ENCODE results near the gene CFAP97D1. TPM values are rescaled to one million over a fixed set of nuclear protein-coding genes. Genes with fewer than 3 reads are reported as not detected.

The CFAP97D1 gene
- total and polyA plus RNA-seq, 8 donors: 0.06 TPM; not detected in 7

DNA sequence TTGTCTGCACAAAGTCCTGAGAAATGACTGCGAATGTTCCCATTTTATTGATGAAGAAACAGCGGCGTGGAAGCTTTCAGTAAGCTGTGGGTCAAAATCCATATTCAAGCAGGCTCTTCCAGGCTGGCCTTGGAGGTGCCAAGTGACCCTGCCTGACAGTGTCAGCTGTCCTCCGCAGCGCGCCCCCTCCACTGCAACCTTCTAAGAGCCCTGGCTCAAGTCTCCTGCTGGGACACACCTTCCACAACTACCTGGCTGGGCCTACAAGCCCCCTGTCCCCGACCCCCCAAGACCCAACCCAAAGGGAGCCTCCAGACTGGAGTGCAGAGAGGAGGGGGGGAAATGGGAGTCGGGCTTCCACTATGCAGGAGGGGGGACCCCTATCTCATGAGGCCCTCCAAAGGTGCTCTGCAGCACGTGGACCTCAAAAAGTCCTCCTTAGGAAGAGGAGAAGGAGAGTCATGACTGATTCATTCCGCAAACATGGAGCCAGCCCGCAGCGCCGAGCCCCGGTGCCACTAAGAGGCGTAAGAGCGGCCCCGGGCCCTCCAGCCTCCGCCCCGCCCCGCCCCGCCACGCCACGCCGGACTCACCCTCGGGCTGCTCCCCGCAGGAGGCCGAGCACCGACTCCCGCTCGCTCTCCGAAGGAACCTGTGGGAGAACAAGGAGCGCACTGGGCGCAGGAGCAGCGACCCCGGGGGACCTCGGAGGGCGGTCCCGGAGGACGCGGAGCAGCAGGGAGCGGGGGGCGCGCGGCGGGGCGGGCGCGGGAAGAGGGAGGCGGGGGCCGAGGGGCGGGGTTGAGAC, 52.1 kb downstream of the CFAP97D1 start:
- Histone ChIP-seq H3K4me1 (peaks cover 0 to 9% (median 0%) of the 10 kb centered on the region in 3 donors), H3K36me3 (no peaks in the 10 kb centered on the region), H3K9me3 (no peaks in the 10 kb centered on the region), H3K27ac (peak overlapping the region; percentile 48 to 77 (median 66)), H3K27me3 (no peaks in the 10 kb centered on the region), H3K4me3 (peak overlapping the region; percentile 37 to 82 (median 74))
- DNase-seq (peak; percentile 29 to 82 (median 64)), FAIRE-seq (no peak), ATAC-seq (peak; percentile 63 to 75 (median 71))
- intact Hi-C loops (cut with DNase I): no loop called here
- WGBS, 2 donors: 7 to 10% methylated on average over 33 to 51 of the region's 51 CpGs
- TF ChIP-seq, protein P1, sequence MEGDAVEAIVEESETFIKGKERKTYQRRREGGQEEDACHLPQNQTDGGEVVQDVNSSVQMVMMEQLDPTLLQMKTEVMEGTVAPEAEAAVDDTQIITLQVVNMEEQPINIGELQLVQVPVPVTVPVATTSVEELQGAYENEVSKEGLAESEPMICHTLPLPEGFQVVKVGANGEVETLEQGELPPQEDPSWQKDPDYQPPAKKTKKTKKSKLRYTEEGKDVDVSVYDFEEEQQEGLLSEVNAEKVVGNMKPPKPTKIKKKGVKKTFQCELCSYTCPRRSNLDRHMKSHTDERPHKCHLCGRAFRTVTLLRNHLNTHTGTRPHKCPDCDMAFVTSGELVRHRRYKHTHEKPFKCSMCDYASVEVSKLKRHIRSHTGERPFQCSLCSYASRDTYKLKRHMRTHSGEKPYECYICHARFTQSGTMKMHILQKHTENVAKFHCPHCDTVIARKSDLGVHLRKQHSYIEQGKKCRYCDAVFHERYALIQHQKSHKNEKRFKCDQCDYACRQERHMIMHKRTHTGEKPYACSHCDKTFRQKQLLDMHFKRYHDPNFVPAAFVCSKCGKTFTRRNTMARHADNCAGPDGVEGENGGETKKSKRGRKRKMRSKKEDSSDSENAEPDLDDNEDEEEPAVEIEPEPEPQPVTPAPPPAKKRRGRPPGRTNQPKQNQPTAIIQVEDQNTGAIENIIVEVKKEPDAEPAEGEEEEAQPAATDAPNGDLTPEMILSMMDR (IDR thresholded peaks at IDR 0.05): no peak

DNA sequence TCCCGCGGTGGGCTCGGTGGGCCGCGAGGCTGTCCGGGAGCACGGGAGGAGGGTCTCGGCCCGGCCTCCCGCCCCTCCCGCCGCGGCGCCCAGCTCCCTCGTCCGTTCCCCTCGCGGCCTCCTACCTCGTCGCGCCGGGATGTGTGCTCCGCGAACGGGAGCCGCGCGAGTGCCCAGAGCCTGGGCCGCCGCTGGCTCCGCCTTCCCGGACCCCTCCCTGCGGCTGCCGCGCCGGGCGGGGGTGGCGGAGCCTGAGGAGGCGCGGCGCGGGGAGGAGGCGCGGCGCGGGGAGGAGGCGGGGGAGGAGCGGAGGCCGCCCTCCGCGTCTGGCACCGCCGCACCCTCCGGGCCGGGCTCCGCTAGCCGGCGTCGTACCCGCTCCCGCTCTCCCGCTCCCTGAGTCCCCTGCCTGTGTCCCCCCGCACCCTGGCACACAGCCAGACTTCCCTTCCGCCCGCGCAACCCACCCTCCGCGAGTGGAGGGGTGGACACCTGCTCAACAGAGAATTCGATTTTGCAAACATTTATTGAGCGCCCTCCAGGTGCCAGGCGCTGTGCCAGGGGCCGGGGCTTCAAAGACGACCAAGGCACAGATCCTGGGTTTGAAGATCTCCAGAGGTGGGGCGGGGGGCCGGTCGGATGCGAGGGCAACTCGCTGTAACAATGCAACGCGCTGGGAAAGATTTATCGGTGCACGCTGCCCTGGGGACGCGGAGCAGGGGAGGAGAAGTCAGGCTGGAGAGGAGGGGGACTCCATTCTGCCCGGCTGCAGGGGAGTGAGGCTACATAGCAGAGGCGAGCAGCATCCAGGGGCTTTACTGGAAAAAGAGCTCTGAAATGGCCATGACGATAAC, 53.0 kb downstream of the CFAP97D1 start, which contains the start of gene MPP3:
Gene MPP3, minus strand, starts transcription at position 171 of the 854 bp plus-strand sequence. CDS start 1,240 bp downstream, outside the sequence.
- no peaks in the 10 kb centered on the region for H3K27me3 ChIP-seq
- H3K9me3 ChIP-seq: no peaks in the 10 kb centered on the region
- intact Hi-C loops (cut with DNase I): no loop called here
- TF ChIP-seq, protein P1 (IDR thresholded peaks at IDR 0.05): no peak
- H3K27ac ChIP-seq: peak within 1 kb of the TSS; percentile 48 to 77 (median 66)
- WGBS, 2 donors: 1 to 3% methylated on average over 39 to 87 of the region's 87 CpGs
- peaks cover 0 to 9% (median 0%) of the 10 kb centered on the region in 3 donors for H3K4me1 ChIP-seq
- no peaks in the 10 kb centered on the region for H3K36me3 ChIP-seq
- FAIRE-seq: no peak
- H3K4me3 ChIP-seq: peak within 1 kb of the TSS; percentile 37 to 82 (median 74)
- peak; percentile 89 to 95 (median 94) for ATAC-seq
- peak; percentile 58 to 87 (median 71) for DNase-seq

DNA sequence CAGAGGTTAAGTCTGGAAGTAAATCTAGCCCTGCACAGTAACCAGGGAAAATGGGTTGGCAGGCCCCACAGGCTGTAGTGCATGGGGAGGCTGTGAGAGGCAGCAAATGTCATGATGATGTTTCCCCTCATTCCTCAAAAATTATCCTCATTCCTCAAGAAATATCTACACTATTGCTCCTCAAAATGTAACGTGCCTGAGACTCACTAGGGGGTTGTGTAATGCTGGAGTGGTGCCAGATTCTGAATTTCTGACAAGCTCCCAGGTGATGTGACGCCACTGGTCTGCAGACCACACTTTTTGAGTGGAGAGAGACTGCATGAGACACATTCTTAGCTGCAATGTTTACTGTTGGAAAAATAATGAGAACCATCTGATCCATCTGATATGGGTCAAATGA, 53.9 kb downstream of the CFAP97D1 start:
- ATAC-seq (peak in 2 of 4 donors; percentile 2 to 7), FAIRE-seq (no peak), DNase-seq (peak in 1 of 6 donors; percentile 46)
- Histone ChIP-seq H3K27ac (peak overlapping the region in 3 of 4 donors; percentile 44 to 71 (median 60)), H3K4me3 (no peak overlapping the region), H3K9me3 (no peaks in the 10 kb centered on the region), H3K27me3 (no peaks in the 10 kb centered on the region), H3K4me1 (peaks cover 0 to 9% (median 0%) of the 10 kb centered on the region in 3 donors), H3K36me3 (no peaks in the 10 kb centered on the region)
- 43 to 61% methylated on average over 2 of the region's 2 CpGs for WGBS, 2 donors
- intact Hi-C loops (cut with DNase I): no loop called here
- TF ChIP-seq, protein P1 (IDR thresholded peaks at IDR 0.05): no peak

Other genes with a start within 250 kb of the CFAP97D1 start
- 1 to 10 TPM; 1.7 to 6.5 (median 4.6) TPM for gene ETV4, start 234.1 kb upstream of the CFAP97D1 start, total RNA-seq
- gene ETV4, start 234.1 kb upstream of the CFAP97D1 start, polyA plus RNA-seq: 10 to 100 TPM; 10.6 to 16.4 TPM
- 1 to 10 TPM in 3 of 6 donors, under 1 TPM in 3; 0.28 to 1.6 (median 0.98) TPM for gene MEOX1, start 118.5 kb upstream of the CFAP97D1 start, total RNA-seq
- gene MEOX1, start 118.5 kb upstream of the CFAP97D1 start, polyA plus RNA-seq: 1 to 10 TPM; 3.3 to 4.3 TPM
- gene SOST, start 21.6 kb upstream of the CFAP97D1 start, total RNA-seq: not detected
- gene SOST, start 21.6 kb upstream of the CFAP97D1 start, polyA plus RNA-seq: not detected
- gene DUSP3, start 1.5 kb upstream of the CFAP97D1 start, total RNA-seq: 10 to 100 TPM; 29.4 to 45.9 (median 40.7) TPM
- gene DUSP3, start 1.5 kb upstream of the CFAP97D1 start, polyA plus RNA-seq: 10 to 100 TPM; 38.4 to 52.3 TPM
- 1 to 10 TPM; 3.4 to 7.0 (median 4.9) TPM for gene MPP3, start 52.7 kb downstream of the CFAP97D1 start, total RNA-seq
- 10 to 100 TPM; 15.5 to 42.5 TPM for gene MPP3, start 52.7 kb downstream of the CFAP97D1 start, polyA plus RNA-seq
- under 1 TPM; 0.09 to 0.69 (median 0.37) TPM for gene CD300LG, start 66.7 kb downstream of the CFAP97D1 start, total RNA-seq
- gene CD300LG, start 66.7 kb downstream of the CFAP97D1 start, polyA plus RNA-seq: 1 to 10 TPM in 1 of 2 donors, under 1 TPM in 1; 0.47 to 4.3 TPM
- gene MPP2, start 127.1 kb downstream of the CFAP97D1 start, total RNA-seq: 1 to 10 TPM; 1.0 to 2.9 (median 2.1) TPM
- 1 to 10 TPM; 1.9 to 6.6 TPM for gene MPP2, start 127.1 kb downstream of the CFAP97D1 start, polyA plus RNA-seq
- 10 to 100 TPM in 4 of 6 donors, 1 to 10 TPM in 2; 7.2 to 46.0 (median 22.7) TPM for gene PPY, start 162.0 kb downstream of the CFAP97D1 start, total RNA-seq
- gene PPY, start 162.0 kb downstream of the CFAP97D1 start, polyA plus RNA-seq: 100 to 1,000 TPM in 1 of 2 donors, 10 to 100 TPM in 1; 57.7 to 392 TPM
- gene PYY, start 173.5 kb downstream of the CFAP97D1 start, total RNA-seq: under 1 TPM in 2 of 6 donors, not detected in 4; 0.35 to 0.49 TPM
- 1 to 10 TPM in 1 of 2 donors, under 1 TPM in 1; 0.66 to 1.1 TPM for gene PYY, start 173.5 kb downstream of the CFAP97D1 start, polyA plus RNA-seq
- gene NAGS, start 224.2 kb downstream of the CFAP97D1 start, total RNA-seq: 1 to 10 TPM in 1 of 6 donors, under 1 TPM in 5; 0.09 to 1.1 (median 0.48) TPM
- gene NAGS, start 224.2 kb downstream of the CFAP97D1 start, polyA plus RNA-seq: 1 to 10 TPM in 1 of 2 donors, under 1 TPM in 1; 0.38 to 1.8 TPM
- gene TMEM101, start 234.5 kb downstream of the CFAP97D1 start, total RNA-seq: 10 to 100 TPM; 14.4 to 22.7 (median 20.3) TPM
- gene TMEM101, start 234.5 kb downstream of the CFAP97D1 start, polyA plus RNA-seq: 10 to 100 TPM; 16.4 to 20.2 TPM

Measured in pancreas (tissue), 10 donors.